Vagina (tissue), 2 donors: ENCODE data around the gene CNTNAP5.

Experiments used
- POLR2A ChIP-seq, 2 donors: fragments of 450-650 bp; IDR thresholded peaks; one replicate each; pipeline ENCODE4 v1.6.1; 2017; ENCODE audit warnings: antibody characterized with exemption in 2 of 2, mild to moderate bottlenecking in 2 of 2, moderate library complexity in 2 of 2
- POLR2AphosphoS5 ChIP-seq, 2 donors: sonication (generic); formaldehyde crosslinking; IDR thresholded peaks; one replicate each; pipeline ENCODE4 v1.9.0; 2017; ENCODE audit warnings: antibody characterized with exemption in 2 of 2, mild to moderate bottlenecking in 2 of 2, low read depth in 1 of 2; ENCODE audit not compliant: insufficient read depth in 1 of 2
- TF ChIP-seq, protein P1 (sequence below), 3 experiments: fragments of 450-650 bp in 2 of 3; fragments of 200-600 bp in 1 of 3; sonication (generic) in 1 of 3; IDR thresholded peaks; one replicate each; pipeline ENCODE4 v1.5.1; 2017 to 2019; ENCODE audit warnings: antibody characterized with exemption in 3 of 3, mild to moderate bottlenecking in 2 of 3, moderate library complexity in 2 of 3

DNA sequence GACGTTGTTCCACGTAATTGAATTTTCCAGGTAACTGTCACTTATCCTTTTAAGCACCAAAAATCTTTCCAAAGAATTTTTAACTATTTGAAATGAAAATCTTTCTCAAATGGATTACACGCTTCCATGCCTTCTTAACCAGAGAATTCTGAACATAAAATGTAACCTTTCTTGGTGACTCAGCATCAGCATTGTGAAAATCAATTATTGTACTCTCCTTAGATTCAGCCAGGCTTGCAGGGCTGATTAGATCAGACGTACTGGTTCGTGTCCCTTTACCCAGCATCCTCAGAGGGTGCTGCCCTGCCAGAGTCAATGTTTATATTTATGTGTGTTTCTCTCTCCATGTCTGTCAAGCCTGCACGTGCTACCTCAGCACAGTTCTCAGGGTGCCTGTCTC lies 623.9 kb downstream of the CNTNAP5 start:
- TF ChIP-seq, protein P1, sequence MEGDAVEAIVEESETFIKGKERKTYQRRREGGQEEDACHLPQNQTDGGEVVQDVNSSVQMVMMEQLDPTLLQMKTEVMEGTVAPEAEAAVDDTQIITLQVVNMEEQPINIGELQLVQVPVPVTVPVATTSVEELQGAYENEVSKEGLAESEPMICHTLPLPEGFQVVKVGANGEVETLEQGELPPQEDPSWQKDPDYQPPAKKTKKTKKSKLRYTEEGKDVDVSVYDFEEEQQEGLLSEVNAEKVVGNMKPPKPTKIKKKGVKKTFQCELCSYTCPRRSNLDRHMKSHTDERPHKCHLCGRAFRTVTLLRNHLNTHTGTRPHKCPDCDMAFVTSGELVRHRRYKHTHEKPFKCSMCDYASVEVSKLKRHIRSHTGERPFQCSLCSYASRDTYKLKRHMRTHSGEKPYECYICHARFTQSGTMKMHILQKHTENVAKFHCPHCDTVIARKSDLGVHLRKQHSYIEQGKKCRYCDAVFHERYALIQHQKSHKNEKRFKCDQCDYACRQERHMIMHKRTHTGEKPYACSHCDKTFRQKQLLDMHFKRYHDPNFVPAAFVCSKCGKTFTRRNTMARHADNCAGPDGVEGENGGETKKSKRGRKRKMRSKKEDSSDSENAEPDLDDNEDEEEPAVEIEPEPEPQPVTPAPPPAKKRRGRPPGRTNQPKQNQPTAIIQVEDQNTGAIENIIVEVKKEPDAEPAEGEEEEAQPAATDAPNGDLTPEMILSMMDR (IDR thresholded peaks at IDR 0.05) = no peak
- TF ChIP-seq POLR2AphosphoS5 (IDR thresholded peaks at IDR 0.05; ENCODE audit: insufficient read depth in 1 of 2, low read depth in 1 of 2) (no peak), POLR2A (IDR thresholded peaks at IDR 0.05) (no peak)
